Sigmoid colon (tissue), 4 donors: ENCODE measurements around the gene CLCN2.

Source experiments
- EP300 ChIP-seq, 4 donors: sonication (generic); formaldehyde crosslinking; IDR thresholded peaks; one replicate each; pipeline ENCODE4 v1.6.1; 2017; ENCODE audit warnings: antibody characterized with exemption in 4 of 4
- POLR2A ChIP-seq, 2 donors: fragments of 450-650 bp; IDR thresholded peaks; one replicate each; pipeline ENCODE4 v1.6.1; 2016; ENCODE audit warnings: antibody characterized with exemption in 2 of 2, mild to moderate bottlenecking in 2 of 2, moderate library complexity in 2 of 2
- POLR2AphosphoS5 ChIP-seq, 4 donors: sonication (generic); formaldehyde crosslinking; IDR thresholded peaks; one replicate each; pipeline ENCODE4 v1.6.1; 2017; ENCODE audit warnings: antibody characterized with exemption in 4 of 4
- TF ChIP-seq, protein P1 (sequence below), 4 experiments: fragments of 450-650 bp in 3 of 4; fragments of 200-600 bp in 1 of 4; IDR thresholded peaks; one replicate each; pipeline ENCODE4 v1.5.1; 2016 to 2019; ENCODE audit warnings: antibody characterized with exemption in 4 of 4, mild to moderate bottlenecking in 3 of 4, moderate library complexity in 2 of 4

DNA sequence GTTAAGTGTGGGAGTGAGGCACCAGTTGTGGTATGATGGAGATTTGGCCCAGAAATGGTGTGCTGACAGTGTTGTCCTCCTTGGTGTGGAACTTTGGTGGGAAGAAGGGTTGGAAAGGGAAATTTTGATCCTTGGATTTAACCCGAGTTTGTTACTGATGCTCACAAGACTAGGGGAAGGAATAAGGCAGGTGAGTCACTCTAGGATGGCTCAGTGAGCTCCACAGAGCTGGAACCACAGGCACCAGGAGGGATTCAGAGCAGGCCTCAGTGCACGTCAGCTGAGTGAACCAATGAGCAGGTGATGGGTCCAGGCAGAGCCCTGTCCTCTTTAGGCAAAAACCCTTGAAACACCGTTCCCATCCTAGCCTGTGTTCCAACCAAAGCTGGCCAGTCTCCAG is 29.9 kb upstream of the CLCN2 start:
- TF ChIP-seq, protein P1, sequence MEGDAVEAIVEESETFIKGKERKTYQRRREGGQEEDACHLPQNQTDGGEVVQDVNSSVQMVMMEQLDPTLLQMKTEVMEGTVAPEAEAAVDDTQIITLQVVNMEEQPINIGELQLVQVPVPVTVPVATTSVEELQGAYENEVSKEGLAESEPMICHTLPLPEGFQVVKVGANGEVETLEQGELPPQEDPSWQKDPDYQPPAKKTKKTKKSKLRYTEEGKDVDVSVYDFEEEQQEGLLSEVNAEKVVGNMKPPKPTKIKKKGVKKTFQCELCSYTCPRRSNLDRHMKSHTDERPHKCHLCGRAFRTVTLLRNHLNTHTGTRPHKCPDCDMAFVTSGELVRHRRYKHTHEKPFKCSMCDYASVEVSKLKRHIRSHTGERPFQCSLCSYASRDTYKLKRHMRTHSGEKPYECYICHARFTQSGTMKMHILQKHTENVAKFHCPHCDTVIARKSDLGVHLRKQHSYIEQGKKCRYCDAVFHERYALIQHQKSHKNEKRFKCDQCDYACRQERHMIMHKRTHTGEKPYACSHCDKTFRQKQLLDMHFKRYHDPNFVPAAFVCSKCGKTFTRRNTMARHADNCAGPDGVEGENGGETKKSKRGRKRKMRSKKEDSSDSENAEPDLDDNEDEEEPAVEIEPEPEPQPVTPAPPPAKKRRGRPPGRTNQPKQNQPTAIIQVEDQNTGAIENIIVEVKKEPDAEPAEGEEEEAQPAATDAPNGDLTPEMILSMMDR (IDR thresholded peaks at IDR 0.05) = no peak
- TF ChIP-seq EP300 (IDR thresholded peaks at IDR 0.05) = no peak
- TF ChIP-seq POLR2A (IDR thresholded peaks at IDR 0.05) = no peak
- no peak for TF ChIP-seq POLR2AphosphoS5 (IDR thresholded peaks at IDR 0.05)
